H54 (cell line): Measurements from ENCODE around the gene BRI3.

Experiments
- DNase-seq: peaks from one replicate; pipeline ENCODE4 v3.0.0; 2011; ENCODE audit warnings: low spot score, mixed read lengths; ENCODE audit not compliant: insufficient read length
- FAIRE-seq: peaks from 3 replicates; lab custom pipeline; 2011; peaks lifted over from hg19 to GRCh38; lab: Jason Lieb, UNC
- POLR2A ChIP-seq: IDR thresholded peaks from 2 replicates; pipeline ENCODE4 v1.6.1; 2011; ENCODE audit warnings: low read depth, mild to moderate bottlenecking, low read length

Gene BRI3

GRCh38 chr7:98242934-98243333 lies 38.6 kb upstream of the BRI3 start:
- FAIRE-seq: no peak
- no peak for DNase-seq

GRCh38 chr7:98244871-98245270 lies 36.6 kb upstream of the BRI3 start:
- DNase-seq (no peak), FAIRE-seq (no peak)
- TF ChIP-seq POLR2A: no peak

More at GRCh38 chr7:98242934-98243333, 38.6 kb upstream of the BRI3 start:
- no peak for TF ChIP-seq POLR2A

DNA sequence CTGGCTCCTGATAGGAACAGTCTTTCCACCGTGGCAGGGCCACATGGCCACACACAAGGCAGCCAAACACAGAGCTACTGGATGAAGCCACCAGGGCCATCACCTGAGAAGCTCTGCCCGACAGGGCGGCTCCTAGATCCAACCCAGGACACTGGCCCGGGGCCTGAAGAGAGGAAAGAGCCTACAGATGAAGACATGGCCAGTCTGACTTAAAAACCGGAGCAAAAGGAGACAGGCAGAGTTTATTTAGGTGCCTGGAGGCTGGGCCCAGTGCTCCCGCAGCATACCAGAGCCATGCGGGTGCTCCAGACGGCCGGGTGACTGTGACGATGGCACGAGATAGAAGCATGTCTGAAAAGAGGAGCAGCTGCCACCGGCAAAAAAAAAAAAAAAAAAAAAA lies 33.3 kb upstream of the BRI3 start:
- TF ChIP-seq POLR2A: no peak
- no peak for FAIRE-seq
- no peak for DNase-seq

GRCh38 chr7:98249106-98249505 lies 32.4 kb upstream of the BRI3 start:
- FAIRE-seq (no peak), DNase-seq (no peak)
- no peak for TF ChIP-seq POLR2A

- DNase-seq: no peak
- TF ChIP-seq POLR2A: no peak
- FAIRE-seq: no peak
Observed at GRCh38 chr7:98250789-98251188, 30.7 kb upstream of the BRI3 start.

GRCh38 chr7:98251231-98251600 lies 30.3 kb upstream of the BRI3 start:
- DNase-seq (no peak), FAIRE-seq (no peak)
- TF ChIP-seq POLR2A: no peak

DNA sequence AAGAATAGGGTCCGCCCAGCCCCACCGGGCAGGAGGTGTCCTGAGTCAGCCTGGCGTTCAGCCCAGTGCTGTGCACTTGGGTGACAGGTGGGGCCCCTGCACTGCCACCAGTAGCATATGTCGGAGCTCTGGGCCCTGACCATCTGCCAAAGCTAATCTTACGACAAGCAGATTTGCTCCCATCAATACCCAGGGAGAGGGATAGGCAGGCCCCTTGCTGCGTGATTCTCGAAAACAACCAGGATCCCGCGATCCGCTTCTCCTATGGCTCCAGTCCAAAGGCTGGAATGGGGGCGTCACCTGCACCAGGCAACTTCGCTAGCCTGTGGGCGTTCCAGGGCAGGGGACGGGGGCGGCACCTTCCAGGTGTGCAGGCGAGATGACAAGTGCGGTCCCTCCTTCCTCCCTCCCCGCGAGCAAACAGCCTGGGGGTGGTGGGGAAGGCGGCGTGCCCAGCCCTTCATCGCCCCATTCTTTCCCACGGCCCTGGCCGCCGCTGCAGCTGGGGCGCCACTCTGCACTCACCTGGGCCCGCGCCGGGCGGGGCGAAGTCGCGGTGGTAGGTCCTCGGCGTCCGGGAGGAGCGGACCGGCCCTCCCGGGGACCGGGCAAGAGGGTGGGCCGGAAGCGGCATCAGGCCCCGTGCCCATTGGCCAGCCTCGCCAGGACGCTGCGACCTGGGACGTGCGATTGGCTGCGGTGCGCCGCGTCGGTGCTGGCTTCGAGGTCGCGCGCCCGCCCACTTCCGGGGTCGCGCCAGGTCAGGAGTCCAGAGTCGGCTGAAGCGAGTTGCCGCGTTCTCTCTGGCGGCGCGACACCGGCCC lies 29.7 kb upstream of the BRI3 start, which contains the start of gene TECPR1:
TSS of gene TECPR1 (minus strand) at position 632 of the 824 bp plus-strand sequence. CDS start 6,086 bp downstream, outside the sequence.
- DNase-seq (peak; percentile 99), FAIRE-seq (no peak)
- peak; percentile 71 for TF ChIP-seq POLR2A

DNA sequence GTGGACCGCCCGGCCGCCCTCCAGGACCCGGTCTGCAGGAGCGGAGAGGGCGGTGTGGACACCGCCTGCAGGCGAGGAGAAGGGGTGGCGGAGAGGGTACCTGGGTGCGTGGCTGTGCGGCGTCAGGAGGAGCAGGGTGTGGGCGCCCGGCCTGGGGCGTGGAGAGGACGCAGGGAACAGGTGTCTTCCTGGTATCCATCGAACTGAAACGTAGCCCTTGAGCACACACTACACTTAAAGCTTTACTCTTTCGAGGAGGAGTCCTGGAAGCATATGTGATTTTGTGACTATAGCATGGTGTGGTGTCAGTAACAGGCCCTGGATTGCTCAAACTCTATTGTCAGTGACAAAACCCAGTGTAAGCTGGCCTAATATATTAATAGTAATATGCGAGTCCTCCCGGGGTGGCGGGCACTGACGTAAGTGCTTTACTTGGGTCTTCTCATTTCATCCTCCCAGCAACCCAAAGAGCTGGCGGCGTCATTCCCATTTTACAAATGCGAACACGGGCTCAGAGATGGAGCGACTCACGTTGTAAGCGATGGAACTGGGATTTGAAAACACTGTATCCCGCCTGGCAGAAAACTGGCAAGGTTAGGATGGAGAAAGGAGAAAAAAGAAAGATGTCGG lies 28.9 kb upstream of the BRI3 start:
- DNase-seq: peak; percentile 26
- no peak for TF ChIP-seq POLR2A
- no peak for FAIRE-seq

DNA sequence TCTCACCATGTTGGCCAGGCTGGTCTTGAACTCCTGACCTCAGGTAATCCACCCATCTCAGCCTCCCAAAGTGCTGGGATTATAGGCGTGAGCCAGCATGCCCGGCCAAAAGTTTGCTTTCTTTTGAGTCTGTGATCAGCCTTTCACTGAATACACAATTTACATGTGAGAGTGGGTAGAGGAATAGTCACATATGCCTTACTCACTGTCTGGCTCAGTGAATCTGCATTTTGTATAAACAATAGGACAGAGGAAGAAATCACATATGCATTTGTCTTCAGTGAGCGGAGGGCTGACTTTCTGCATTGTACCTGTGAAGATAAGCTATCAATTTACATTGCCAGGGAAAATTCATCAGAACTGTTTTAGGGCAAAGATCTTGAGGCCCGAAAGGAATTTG lies 27.0 kb upstream of the BRI3 start:
- FAIRE-seq (no peak), DNase-seq (no peak)
- TF ChIP-seq POLR2A: no peak

GRCh38 chr7:98254951-98255610 lies 26.4 kb upstream of the BRI3 start:
- FAIRE-seq: no peak
- TF ChIP-seq POLR2A: no peak
- no peak for DNase-seq

DNA sequence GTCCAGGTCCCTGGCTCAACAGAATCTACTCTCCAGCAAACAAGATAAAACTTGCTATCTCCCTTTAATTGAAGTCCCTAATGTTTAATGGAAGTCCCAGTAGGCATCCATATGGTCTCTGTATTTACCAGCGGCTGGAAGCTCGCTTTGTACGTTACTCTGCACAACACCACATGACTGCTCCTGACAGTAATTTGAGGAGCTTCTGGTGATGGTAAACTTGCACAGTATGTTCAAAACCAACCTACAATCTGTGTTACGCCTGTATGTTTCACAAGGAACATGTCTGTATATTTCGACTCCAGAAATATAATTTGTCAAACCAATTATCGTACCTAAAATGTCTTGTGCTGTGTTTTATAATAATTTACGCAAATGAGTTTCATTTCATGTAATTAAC lies 25.1 kb upstream of the BRI3 start:
- no peak for TF ChIP-seq POLR2A
- FAIRE-seq (no peak), DNase-seq (no peak)

DNA sequence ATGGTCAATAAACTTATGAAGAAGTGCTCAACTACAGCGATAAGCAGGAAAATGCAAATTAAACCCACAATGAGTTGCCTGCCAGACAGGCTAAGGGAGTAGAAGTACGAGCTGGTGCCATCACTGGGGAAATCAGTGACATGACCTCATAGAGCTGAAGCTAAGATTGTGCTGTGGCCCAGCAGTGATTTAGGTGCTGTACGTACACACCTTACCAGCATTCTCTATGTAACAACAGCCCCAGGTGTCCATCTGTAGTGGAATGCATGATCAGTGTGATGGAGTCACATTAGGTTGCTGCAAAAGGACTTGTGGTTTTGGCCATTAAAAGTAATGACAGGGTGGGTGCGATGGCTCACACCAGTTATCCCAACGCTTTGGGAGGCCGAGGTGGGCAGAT lies 23.8 kb upstream of the BRI3 start:
- TF ChIP-seq POLR2A: no peak
- DNase-seq: no peak
- FAIRE-seq: no peak

DNA sequence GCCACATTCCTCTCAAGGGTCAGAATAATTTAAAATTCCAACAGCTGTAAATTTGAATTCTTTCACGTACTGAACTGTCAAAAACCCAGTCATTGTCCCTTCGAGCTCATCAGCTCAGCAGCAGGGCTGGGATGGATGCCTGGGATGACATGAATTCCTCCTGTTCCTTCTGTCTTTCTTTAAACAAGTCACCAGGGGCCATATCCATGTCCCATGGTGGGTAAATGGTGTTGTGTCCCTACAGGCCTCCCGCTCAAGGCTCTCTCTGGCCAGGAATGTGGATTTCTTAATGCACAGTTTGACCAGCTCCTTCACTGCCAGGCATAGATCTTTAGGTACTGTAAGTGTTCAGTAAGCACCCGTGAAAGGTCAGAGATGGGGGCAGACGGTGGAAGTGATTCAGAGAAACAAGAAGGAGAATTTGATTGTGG lies 15.6 kb upstream of the BRI3 start:
- DNase-seq (no peak), FAIRE-seq (no peak)
- no peak for TF ChIP-seq POLR2A

DNA sequence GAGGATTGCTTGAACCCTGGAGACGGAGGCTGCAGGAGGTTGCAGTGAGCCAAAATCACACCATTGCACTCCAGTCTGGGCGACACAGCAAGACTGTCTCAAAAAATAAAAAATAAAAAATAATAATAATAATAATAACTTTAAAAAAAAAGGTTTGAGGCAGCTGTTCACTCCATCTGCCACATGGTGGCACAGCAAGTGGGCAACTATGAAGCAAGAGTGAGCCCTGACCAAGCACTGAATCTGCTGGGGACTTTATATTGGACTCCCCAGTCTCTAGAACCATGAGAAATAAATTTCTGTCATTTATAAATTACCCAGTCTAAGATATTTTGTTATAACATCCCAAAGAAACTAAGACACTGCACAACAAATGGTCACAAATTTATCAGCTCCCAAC lies 14.6 kb upstream of the BRI3 start:
- FAIRE-seq (no peak), DNase-seq (no peak)
- no peak for TF ChIP-seq POLR2A

GRCh38 chr7:98267303-98267702 lies 14.2 kb upstream of the BRI3 start:
- FAIRE-seq: no peak

More at GRCh38 chr7:98267303-98267702, 14.2 kb upstream of the BRI3 start:
- TF ChIP-seq POLR2A: no peak
- DNase-seq: no peak
